ACHN (cell line): Measurements from ENCODE around the gene EPM2AIP1.
"Not testable (repeated sequence)": the region's sequence is repeated elsewhere in the genome, so short reads cannot be mapped to it uniquely, and the experiment has no call there.

Experiments
- DNase-seq: peaks from one replicate; pipeline ENCODE4 v3.0.0-alpha.2; 2015
- in situ Hi-C: cut with HindIII; loops from 2 replicates; pipeline ENCODE4 v1.10.0; 2017; ENCODE audit warnings: low sequenced_read_pairs, low pct_ligation_motif_present, low pct_unique_long_range_greater_than_20kb

EPM2AIP1 gene

GRCh38 chr3:36992806-36993325, at the start of gene EPM2AIP1:
Gene EPM2AIP1, minus strand, starts transcription at chr3:36993131. Its CDS starts 54 bp downstream, at chr3:36993077.
- no peak for DNase-seq
- in situ Hi-C loops: no loop called here

- in situ Hi-C loops: not testable (repeated sequence)
These were observed 49.8 kb upstream of the EPM2AIP1 start for GRCh38 chr3:37042712-37043111.

GRCh38 chr3:37041546-37042195, 48.7 kb upstream of the EPM2AIP1 start:
- no peak for DNase-seq
- in situ Hi-C loops: no loop called here

More at GRCh38 chr3:37042712-37043111, 49.8 kb upstream of the EPM2AIP1 start:
- not testable (repeated sequence) for DNase-seq

DNA sequence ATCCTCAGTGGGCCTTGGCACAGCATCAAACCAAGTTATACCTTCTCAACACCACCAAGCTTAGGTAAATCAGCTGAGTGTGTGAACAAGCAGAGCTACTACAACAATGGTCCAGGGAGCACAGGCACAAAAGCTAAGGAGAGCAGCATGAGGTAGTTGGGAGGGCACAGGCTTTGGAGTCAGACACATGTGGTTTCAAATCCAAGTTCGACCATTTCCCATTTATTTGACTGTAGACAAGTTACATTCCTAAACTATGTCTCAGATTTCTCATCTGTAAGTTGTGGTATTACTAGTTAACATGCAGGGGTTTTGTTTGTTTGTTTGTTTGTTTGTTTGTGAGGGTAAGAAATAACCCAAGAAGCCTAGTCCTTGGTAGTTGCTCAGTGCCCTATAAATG, 47.3 kb upstream of the EPM2AIP1 start:
- DNase-seq: no peak
- in situ Hi-C loops: no loop called here

- in situ Hi-C loops: no loop called here
- DNase-seq: no peak
These were observed 46.4 kb upstream of the EPM2AIP1 start for GRCh38 chr3:37039161-37039846.

DNA sequence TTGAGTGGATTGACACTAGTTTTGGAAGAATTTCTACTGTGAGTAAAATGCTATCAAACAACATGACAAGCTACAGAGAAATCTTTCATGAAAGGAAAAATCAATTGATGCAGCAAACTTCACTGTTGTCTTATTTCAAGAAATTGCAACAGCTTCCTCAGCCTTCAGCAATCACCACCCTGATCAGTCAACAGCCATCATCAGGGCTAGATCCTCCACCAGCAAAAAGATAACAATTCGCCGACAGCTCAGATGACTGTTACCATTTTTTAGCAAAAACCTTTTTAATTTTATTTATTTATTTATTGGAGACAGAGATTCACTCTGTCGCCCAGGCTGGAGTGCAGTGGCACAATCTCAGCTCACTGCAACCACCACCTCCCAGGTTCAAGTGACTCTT, 44.4 kb upstream of the EPM2AIP1 start:
- DNase-seq: no peak
- in situ Hi-C loops: no loop called here

DNA sequence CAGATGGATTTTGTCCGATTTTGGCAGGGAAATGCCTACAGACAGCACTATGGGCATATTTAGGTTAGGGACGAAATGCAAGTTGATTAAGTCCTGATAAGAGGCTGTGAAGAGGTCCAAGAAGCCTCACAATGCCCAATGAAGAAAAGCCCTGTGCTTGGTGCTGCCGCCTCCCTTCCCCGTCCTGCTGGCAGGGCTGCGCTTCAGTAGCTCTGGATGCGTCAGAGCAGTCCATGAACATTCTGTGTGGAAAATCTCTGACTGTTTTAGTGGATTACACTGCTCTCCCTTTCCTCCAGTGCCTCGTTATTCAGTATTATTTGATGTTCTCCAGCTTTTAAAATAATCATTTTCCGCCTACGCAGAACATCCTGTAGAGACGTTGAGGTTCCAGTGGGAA, 40.0 kb upstream of the EPM2AIP1 start:
- DNase-seq: no peak
- in situ Hi-C loops: no loop called here

- in situ Hi-C loops: no loop called here
These were observed 38.3 kb upstream of the EPM2AIP1 start for GRCh38 chr3:37031096-37031682.

DNA sequence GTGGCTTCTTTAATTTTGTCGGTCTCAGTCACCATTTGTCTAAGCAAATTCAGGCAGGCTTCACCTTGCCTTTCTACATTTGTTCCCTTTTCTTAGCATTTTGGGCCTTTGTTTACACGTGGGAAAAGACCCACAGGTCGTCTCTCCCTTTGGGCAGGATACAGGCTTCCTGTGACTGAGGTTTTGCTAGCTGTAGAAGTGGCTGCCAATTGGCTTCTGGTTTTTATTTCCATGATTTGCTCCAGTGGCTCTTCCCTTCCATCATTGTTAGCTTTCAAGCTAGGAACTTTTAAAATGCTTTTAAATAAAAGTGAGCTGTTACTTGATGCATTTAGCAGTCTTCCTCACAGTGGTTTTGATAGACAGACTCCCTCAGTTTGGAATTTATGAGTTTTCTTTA, 37.7 kb upstream of the EPM2AIP1 start:
- no peak for DNase-seq
- in situ Hi-C loops: no loop called here

More at GRCh38 chr3:37031096-37031682, 38.3 kb upstream of the EPM2AIP1 start:
- no peak for DNase-seq

DNA sequence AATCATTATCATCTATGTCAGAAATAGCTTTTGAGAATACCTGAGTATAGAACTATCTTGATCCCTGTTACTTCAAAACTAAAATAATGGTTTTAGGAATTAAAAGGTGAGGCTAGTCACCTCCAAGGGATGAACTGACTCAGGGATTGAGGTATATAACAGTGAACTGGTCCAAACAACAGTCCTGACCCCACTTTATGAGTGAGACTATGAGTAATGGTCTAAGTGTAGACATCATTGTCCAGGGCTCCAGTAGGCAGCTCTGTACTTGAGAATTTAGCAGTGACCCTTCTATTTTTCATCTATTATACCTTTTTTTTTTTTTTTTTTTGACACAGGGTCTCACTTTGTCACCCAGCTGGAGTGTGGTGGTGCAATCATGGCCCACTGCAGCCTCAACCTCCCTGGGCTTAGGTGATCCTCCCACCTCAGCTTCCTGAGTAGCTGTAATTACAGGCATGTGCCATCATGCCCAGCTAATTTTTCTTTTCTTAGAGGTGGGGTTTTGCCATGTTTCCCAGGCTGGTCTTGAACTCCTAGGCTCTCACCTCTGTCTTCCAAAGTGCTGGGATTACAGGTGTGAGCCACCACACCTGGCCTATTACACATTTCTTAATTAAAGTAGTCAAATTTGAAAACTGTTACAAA, 36.7 kb upstream of the EPM2AIP1 start:
- DNase-seq: no peak

DNA sequence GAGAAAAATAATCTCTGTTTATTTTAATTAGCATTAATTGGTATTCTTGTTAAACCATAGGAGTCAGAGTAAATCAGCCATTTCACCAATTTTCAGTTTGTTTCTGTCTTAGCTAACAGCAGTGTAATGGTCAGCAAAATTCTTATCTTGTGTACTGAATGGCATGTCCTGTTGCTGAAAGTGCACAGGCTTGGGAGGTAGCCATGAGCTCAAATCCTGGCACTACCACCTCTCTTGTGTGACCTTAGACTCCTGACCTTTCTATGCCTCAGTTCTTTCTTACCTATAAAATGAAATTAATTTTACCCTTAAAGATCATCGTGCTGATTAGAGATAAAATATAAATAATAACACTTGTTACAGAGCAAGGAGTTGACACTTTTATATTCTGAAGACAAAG, 36.2 kb upstream of the EPM2AIP1 start:
- in situ Hi-C loops: no loop called here
- DNase-seq: no peak

More for the DNA sequence above, 36.7 kb upstream of the EPM2AIP1 start:
- in situ Hi-C loops: no loop called here

GRCh38 chr3:37028329-37028728, 35.4 kb upstream of the EPM2AIP1 start:
- in situ Hi-C loops: no loop called here
- no peak for DNase-seq

DNA sequence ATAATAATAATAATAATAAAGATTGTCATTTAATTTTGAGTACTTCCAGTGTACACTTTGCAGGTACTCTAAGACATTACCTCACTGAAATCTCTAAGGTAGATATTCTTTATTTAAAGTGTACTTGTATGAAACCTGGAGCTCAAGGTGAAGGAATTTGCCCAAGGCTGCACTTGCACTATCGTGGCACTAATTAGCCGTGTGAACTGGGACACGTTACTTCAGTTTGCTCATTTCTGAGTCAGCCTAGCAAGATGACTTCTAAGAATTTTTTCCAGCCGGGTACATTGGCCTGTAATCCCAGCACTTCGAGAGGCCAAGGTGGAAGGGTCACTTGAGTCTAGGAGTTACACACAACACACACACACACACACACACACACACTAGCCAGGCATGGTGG, 33.9 kb upstream of the EPM2AIP1 start:
- DNase-seq: no peak
- in situ Hi-C loops: no loop called here

GRCh38 chr3:37025561-37026335, 32.8 kb upstream of the EPM2AIP1 start:
- DNase-seq: no peak
- in situ Hi-C loops: no loop called here

GRCh38 chr3:37024820-37025405, 32.0 kb upstream of the EPM2AIP1 start:
- in situ Hi-C loops: no loop called here
- no peak for DNase-seq

DNA sequence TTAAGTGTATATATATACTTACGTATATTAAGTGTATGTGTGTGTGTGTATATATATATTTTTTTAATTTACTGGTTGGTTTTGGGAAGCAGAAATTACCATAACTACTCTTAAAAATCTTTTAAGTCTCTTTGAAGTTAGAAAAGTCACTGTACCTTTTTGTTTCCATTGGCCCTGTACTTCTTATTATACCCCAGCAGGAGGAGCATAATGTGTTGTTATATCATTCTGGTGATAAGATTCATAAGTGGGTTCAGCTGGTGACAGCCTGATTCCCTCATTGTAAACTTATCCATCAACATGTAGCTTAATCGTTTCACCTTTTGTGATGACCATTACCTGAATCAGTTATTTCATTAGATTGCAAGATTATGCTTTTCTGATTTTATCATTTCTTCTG, 31.2 kb upstream of the EPM2AIP1 start:
- DNase-seq: no peak
- in situ Hi-C loops: no loop called here

GRCh38 chr3:37017683-37018082, 24.8 kb upstream of the EPM2AIP1 start:
- DNase-seq: no peak
- in situ Hi-C loops: no loop called here

- in situ Hi-C loops: no loop called here
These were observed 24.0 kb upstream of the EPM2AIP1 start for GRCh38 chr3:37016903-37017302.

More at GRCh38 chr3:37016903-37017302, 24.0 kb upstream of the EPM2AIP1 start:
- DNase-seq: no peak
